ENCODE data around the gene ATRN.

Gene ATRN

DNA sequence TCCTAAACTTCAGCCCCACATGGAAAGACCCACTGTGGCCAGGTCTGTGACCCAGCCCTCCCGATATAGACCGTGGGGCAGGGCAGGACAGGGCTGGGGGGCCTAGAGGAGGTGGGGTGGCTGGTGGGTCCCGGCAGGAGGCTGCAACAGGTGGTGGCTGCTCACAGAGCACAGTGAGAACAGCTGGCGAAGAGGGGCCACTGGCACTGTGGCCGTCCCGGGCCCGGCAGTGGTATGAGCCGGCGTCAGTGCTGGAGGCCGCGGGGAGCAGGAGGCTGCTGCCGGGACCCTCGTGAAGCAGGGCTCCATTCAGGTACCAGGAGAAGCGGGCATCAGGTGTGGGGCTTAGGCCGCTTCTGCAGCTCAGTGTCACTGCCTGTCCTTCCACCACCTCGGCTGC is 228.2 kb downstream of the ATRN start:
- DNase-seq, result no peak
